Adrenal gland (tissue), 19 donors: ENCODE results near the gene ZNF440. TPM values are rescaled to one million over a fixed set of nuclear protein-coding genes. Genes with fewer than 3 reads are reported as not detected.

Experiments
- DNase-seq, 7 donors: peaks; one replicate each; pipeline ENCODE4 v3.0.0-alpha.2; 2019 to 2020
- H3K27ac ChIP-seq, 5 donors: fragments of 200-600 bp; sonication (generic) in 4 of 5; 1 replicate in 3 of 5; 2 replicates in 2 of 5; pipeline versions ENCODE4 v1.5.1 to v1.8.0; 2016 to 2020; ENCODE audit warnings: mild to moderate bottlenecking in 1 of 5
- H3K27me3 ChIP-seq: fragments of 200-600 bp; 2 replicates; pipeline ENCODE4 v1.8.0; 2021
- H3K36me3 ChIP-seq, 2 donors: fragments of 200-600 bp; replicated peaks in 1 of 2; 1 replicate in 1 of 2; 2 replicates in 1 of 2; pipeline versions ENCODE4 v1.5.1 to v1.8.0; 2018 to 2022
- H3K4me1 ChIP-seq, 2 donors: fragments of 200-600 bp; replicated peaks in 1 of 2; 1 replicate in 1 of 2; 2 replicates in 1 of 2; pipeline versions ENCODE4 v1.5.1 to v1.8.0; 2018 to 2021
- H3K4me3 ChIP-seq, 4 donors: fragments of 200-600 bp; sonication (generic) in 3 of 4; one replicate each; pipeline ENCODE4 v1.5.1; 2016 to 2018
- H3K9me3 ChIP-seq, 3 donors: fragments of 200-600 bp; sonication (generic) in 1 of 3; replicated peaks in 1 of 3; 1 replicate in 2 of 3; 2 replicates in 1 of 3; pipeline versions ENCODE4 v1.5.1 to v1.8.0; 2016 to 2021
- CTCF ChIP-seq, 6 experiments: fragments of 450-650 bp in 4 of 6; fragments of 200-600 bp in 2 of 6; sonication (generic) in 1 of 6; IDR thresholded peaks; 1 replicate in 5 of 6; 2 replicates in 1 of 6; pipeline versions ENCODE4 v1.5.1 to v1.8.0; 2016 to 2021; ENCODE audit warnings: antibody characterized with exemption in 6 of 6, mild to moderate bottlenecking in 2 of 6, moderate library complexity in 1 of 6
- POLR2A ChIP-seq, 2 donors: fragments of 450-650 bp; IDR thresholded peaks; one replicate each; pipeline ENCODE4 v1.6.1; 2017; ENCODE audit warnings: antibody characterized with exemption in 2 of 2, mild to moderate bottlenecking in 2 of 2, moderate library complexity in 1 of 2
- WGBS, 4 donors: extraction: QIAGEN DNeasy Blood & Tissue Kit in 2 of 4; methylation state at CpG; one replicate each; pipeline versions ENCODE4 v1.1.5 to v1.1.7; 2013 to 2017; 5-methylcytosine and 5-hydroxymethylcytosine counted together
- intact Hi-C, 2 donors: fragments of 100-400 bp; cut with DNase I; formaldehyde crosslinking; loops; one replicate each; pipeline versions ENCODE4 v1.14.1 to v1.15.0; 2022 to 2023
- long read RNA-seq, 10 donors: library from polyadenylated mRNA in 3 of 10; unstranded in 2 of 10; stranded (forward) in 1 of 10; transcript quantifications; one replicate each; pipeline ENCODE4 v2.0.0 and lab custom pipeline, GENCODE V29; 2021 to 2026
- polyA plus RNA-seq, 3 donors: library from polyadenylated mRNA; stranded (reverse); fragments of 200-250 nt in 2 of 3; fragments of 350-450 nt in 1 of 3; fragmentation: Illumina TruSeq in 1 of 3; extraction: RNeasy Lipid Tissue Mini Kit (QIAGEN cat#74804) in 1 of 3; gene quantifications; one replicate each; pipeline ENCODE4 v1.2.3, GENCODE V29; 2013 to 2014
- total RNA-seq, 9 donors: library from RNA; depleted of rRNA in 4 of 9; stranded (reverse); fragments of >200 nt in 4 of 9; fragments of 120-200 nt in 1 of 9; fragmentation: NEBNext Ultra II Directional in 1 of 9; extraction: Animal tissue kit (Norgen Biotek cat#: 25700) in 1 of 9; gene quantifications; one replicate each; pipeline versions ENCODE4 v1.1.0 to v1.2.4, GENCODE V29; 2013 to 2023
- donor health status: healthy with polysubstance abuse.
- donor health status: Bipolar disorder and iron deficiency.
- donor health status: DM: yes; HTN: yes; CAD: no.
- donor health status: DM: no; HTN: no; CAD: no.
- donor health status: DM: no; HTN: no; CAD: no.
- donor health status: DM: yes; HTN: yes; CAD: no.

The ZNF440 gene
- 10 to 100 TPM in 4 of 9 donors, 1 to 10 TPM in 5; 4.0 to 14.5 (median 9.5) TPM for total RNA-seq
- 1 to 10 TPM; 3.4 to 7.3 (median 5.9) TPM for polyA plus RNA-seq
- long read RNA-seq, donor 1, full-length matches to known transcripts: 2 of 2 reads
- long read RNA-seq, donor 1, partial matches to known transcripts: 0 of 2 reads
- long read RNA-seq, donor 1, other reads (novel, unspliced or antisense): 0 of 2 reads
- long read RNA-seq, donor 2, full-length matches to known transcripts: 1 of 1 reads
- long read RNA-seq, donor 2, partial matches to known transcripts: 0 of 1 reads
- long read RNA-seq, donor 2, other reads (novel, unspliced or antisense): 0 of 1 reads
- long read RNA-seq, donor 3: 0 reads
- long read RNA-seq, donor 4: 0 reads
- long read RNA-seq, donor 5, full-length matches to known transcripts: 4 of 6 reads
- long read RNA-seq, donor 5, partial matches to known transcripts: 0 of 6 reads
- long read RNA-seq, donor 5, other reads (novel, unspliced or antisense): 2 of 6 reads
- long read RNA-seq, donor 6: 0 reads
- long read RNA-seq, donor 7, partial matches to known transcripts: 0 of 1 reads
- long read RNA-seq, donor 7, other reads (novel, unspliced or antisense): 0 of 1 reads
- long read RNA-seq, donor 8, partial matches to known transcripts: 0 of 1 reads
- long read RNA-seq, donor 8, other reads (novel, unspliced or antisense): 0 of 1 reads
- long read RNA-seq, donor 9, partial matches to known transcripts: 0 of 1 reads
- long read RNA-seq, donor 9, other reads (novel, unspliced or antisense): 0 of 1 reads
- long read RNA-seq, donor 10: 0 reads

- intact Hi-C loops: no loop called here
- DNase-seq: peak; percentile 95 to 98 (median 96)
- Histone ChIP-seq H3K9me3 (no peaks in the 10 kb centered on the region), H3K36me3 (no peaks in the 10 kb centered on the region), H3K27ac (peak within 1 kb of the TSS; percentile 71 to 93 (median 86)), H3K4me1 (no peaks in the 10 kb centered on the region), H3K4me3 (peak within 1 kb of the TSS; percentile 11 to 85 (median 80)), H3K27me3 (no peaks in the 10 kb centered on the region)
- WGBS, 4 donors: 0 to 1% (median 0%) methylated on average over 18 to 55 of the region's 55 CpGs
- TF ChIP-seq CTCF (IDR thresholded peaks at IDR 0.05) (no peak), POLR2A (IDR thresholded peaks at IDR 0.05) (peak; percentile 51 to 89)
These were observed at the start of gene ZNF440 for GRCh38 chr19:11814029-11814699. ZNF440 (plus strand) TSS chr19:11814273; CDS start chr19:11814448, 175 bp downstream.

DNA sequence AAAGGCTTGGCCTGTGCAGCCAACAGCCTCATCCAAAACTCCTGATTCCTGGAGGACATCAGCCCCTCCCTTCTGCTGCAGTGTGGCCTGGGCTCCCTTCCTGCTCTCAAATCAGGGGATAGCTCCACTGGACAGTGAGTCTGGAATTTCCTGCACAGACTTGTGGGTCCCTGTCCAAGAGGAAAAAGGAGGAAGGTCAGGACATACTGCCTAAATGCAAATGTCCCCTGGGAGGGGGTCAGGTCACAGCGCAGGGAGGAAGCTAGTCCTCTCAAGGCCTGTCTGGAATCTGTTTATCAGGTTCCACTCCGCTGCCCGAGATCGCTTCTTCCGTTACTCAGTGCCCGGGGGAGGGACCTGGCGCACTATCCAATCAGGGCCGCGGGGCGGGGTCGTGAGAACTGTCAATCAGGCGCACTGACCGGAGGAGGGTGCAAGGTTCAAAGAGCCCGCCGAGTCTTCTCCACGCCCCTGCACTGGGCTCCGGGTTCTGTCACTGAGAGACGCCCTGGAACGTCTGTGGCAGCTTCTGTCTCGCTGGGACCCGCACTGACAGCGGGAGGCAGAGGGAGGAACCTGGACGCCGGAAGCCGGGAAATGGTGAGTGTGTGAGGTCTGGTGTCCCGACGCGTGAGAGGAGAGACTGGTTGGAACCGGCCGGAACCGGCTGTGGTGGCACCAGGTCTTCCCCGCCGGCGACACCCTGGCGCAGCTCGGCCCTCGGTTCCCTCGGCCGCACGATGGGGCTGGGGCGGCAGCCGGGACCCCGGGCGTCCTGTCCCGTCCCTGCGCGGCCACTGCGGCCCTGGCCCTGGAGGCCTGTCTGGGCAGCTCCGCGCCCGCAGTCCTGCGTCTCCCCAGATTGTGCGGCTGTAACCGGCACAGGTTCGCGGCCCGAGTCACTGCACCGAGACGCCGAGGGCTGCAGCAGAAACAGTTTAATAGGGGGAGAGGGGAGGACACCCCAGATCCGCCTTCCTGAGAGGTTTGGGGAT, 47.2 kb upstream of the ZNF440 start, which contains the start of gene ZNF441:
TSS of gene ZNF441 (plus strand) at position 404 of the 995 bp plus-strand sequence. CDS start at position 598, 194 bp downstream.
- DNase-seq: peak; percentile 98 to 99 (median 99)
- Histone ChIP-seq H3K27me3 (no peaks in the 10 kb centered on the region), H3K9me3 (no peaks in the 10 kb centered on the region), H3K4me1 (peaks cover 0 to 14% of the 10 kb centered on the region in 2 donors), H3K36me3 (no peaks in the 10 kb centered on the region), H3K4me3 (peak within 1 kb of the TSS in 3 of 4 donors; percentile 22 to 87 (median 71)), H3K27ac (peak within 1 kb of the TSS; percentile 71 to 97 (median 95))
- 0% methylated on average over 17 to 61 of the region's 61 CpGs for WGBS, 4 donors
- TF ChIP-seq POLR2A (IDR thresholded peaks at IDR 0.05) (peak; percentile 41 to 90), CTCF (IDR thresholded peaks at IDR 0.05) (peak in 1 of 6 experiments; percentile 4)
- intact Hi-C loops: no loop called here

- TF ChIP-seq CTCF (IDR thresholded peaks at IDR 0.05): no peak
- no peak for TF ChIP-seq POLR2A (IDR thresholded peaks at IDR 0.05)
- DNase-seq: peak; percentile 33 to 68 (median 40)
These were observed 46.4 kb upstream of the ZNF440 start for GRCh38 chr19:11767633-11768133.

More at GRCh38 chr19:11767633-11768133, 46.4 kb upstream of the ZNF440 start:
- WGBS, 4 donors: 0 to 10% (median 3%) methylated on average over 3 to 20 of the region's 20 CpGs
- peaks cover 0 to under 1% (median 0%) of the 10 kb centered on the region in 3 donors for H3K9me3 ChIP-seq
- no peaks in the 10 kb centered on the region for H3K36me3 ChIP-seq
- H3K4me3 ChIP-seq: peak overlapping the region in 3 of 4 donors; percentile 22 to 87 (median 71)
- H3K27ac ChIP-seq: peak overlapping the region; percentile 71 to 97 (median 95)
- intact Hi-C loops: no loop called here
- no peaks in the 10 kb centered on the region for H3K27me3 ChIP-seq
- peaks cover 0 to 14% of the 10 kb centered on the region in 2 donors for H3K4me1 ChIP-seq
